HG03457 (cell line): ENCODE measurements around the gene NUP42.

Experiments used
- ATAC-seq: cut with Tn5 transposase; IDR thresholded peaks from one replicate; pipeline ENCODE4 v1.9.1; 2021; ENCODE audit warnings: moderate number of reproducible peaks; ENCODE audit not compliant: unreplicated experiment

Gene NUP42

GRCh38 chr7:23232966-23233365, 51.1 kb downstream of the NUP42 start:
- ATAC-seq, result no peak

DNA sequence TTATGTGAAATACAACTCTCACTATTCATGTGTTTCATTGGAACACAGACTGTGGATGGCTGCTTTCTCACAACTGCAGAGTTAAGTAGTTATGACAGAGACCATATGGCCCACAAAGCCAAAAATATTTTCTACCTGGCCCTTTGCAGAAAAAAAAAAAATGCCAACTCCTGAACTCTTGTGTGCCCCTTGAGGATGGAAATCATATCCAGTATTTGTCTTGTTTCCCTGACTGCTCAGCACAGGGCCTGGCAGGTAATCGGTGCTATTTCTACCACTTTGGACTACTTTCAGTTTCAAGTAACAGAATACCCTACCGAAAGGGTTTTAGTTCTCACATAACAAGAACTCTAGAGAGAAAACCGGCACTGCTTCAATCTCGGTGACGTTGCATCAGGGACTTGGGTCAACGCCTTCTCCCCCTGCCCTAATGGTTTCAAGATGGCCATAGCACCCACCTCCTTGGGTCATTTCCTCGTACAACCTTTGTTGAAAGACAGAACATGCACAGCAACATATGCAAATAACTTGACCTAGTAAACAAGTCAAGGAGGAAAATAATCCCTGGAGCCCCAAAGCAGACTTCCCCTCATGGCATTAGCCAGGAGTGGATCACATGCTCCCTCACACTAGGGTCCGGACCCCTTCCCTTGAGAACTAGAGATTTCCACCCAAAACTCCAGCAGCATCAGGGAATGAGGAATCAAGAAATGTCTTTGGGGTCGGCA, 52.9 kb downstream of the NUP42 start:
- ATAC-seq, result no peak

DNA sequence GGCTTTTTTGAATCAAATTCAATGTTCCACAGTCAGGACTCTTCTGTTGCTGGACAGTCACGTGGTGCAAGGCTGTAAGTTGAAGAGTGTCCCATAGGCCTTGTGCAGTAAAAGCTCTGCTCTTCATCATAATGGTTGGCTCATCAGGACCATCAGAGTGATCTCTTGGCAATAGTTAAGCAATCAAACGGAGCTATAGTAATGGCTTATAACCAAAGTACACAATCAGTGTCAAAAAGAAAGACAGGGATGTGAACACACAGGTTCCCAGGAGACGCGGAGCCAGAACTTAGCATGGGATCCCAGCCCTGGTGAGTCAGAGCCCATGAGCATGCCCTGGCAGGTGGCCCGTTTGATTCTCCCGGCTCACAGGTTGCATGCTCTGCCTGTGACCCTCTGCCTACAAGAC, 54.0 kb downstream of the NUP42 start:
- no peak for ATAC-seq

DNA sequence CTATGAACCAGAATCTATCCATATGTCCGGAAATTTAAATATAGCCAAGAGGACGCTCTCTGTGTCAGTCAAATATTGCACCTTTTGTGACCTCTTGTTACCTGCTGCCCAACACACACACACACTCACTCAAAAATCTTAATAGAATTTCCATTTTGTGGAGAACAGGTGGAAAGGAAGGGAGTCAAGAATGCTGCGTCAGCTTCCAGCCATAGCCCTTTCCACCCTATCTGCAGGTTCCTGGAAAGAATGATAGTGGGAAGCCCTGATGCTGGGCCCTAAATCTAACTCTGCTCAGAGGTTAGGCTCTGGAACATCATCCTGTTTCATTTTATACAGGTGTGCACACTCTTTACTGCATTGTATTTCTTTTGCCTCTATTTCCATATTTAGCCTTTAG, 55.2 kb downstream of the NUP42 start:
- no peak for ATAC-seq

GRCh38 chr7:23238983-23239652, 57.3 kb downstream of the NUP42 start:
- no peak for ATAC-seq

GRCh38 chr7:23239698-23240097, 57.9 kb downstream of the NUP42 start:
- no peak for ATAC-seq

- no peak for ATAC-seq
These were observed 60.5 kb downstream of the NUP42 start for GRCh38 chr7:23242321-23242720.

- no peak for ATAC-seq
These were observed 61.1 kb downstream of the NUP42 start for GRCh38 chr7:23242935-23243334.

GRCh38 chr7:23246555-23246954, 64.7 kb downstream of the NUP42 start, which contains the start of gene GPNMB:
TSS of gene GPNMB (plus strand) at chr7:23246775. CDS start at chr7:23246858, 83 bp downstream.
- no peak for ATAC-seq

DNA sequence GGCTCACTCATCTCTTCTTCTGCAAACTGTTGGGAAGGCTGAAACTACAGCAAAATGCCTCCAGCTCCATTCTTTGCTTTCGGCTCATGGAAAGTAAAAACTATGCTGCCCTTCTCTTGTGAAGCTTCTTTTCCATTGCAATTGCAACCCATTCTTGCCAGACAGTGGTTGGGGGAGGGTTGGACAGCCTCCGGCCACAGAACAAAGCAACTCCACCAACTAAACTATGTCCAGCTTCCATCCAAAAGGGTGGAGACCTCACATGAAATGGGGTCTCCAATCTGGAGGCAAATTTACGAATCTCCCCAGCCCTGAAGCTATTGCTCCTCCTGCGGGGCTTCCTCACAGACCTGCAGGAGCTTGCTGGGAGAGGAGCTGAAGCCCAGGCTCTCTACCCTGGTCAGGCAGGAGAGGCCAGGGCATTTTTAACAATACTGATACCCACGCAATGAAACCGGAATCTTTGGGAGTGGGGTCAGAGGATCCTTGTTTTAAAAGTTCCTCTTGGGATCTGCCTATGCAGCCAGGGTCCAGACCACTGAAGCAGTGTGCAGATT, 65.3 kb downstream of the NUP42 start:
- ATAC-seq, result no peak

DNA sequence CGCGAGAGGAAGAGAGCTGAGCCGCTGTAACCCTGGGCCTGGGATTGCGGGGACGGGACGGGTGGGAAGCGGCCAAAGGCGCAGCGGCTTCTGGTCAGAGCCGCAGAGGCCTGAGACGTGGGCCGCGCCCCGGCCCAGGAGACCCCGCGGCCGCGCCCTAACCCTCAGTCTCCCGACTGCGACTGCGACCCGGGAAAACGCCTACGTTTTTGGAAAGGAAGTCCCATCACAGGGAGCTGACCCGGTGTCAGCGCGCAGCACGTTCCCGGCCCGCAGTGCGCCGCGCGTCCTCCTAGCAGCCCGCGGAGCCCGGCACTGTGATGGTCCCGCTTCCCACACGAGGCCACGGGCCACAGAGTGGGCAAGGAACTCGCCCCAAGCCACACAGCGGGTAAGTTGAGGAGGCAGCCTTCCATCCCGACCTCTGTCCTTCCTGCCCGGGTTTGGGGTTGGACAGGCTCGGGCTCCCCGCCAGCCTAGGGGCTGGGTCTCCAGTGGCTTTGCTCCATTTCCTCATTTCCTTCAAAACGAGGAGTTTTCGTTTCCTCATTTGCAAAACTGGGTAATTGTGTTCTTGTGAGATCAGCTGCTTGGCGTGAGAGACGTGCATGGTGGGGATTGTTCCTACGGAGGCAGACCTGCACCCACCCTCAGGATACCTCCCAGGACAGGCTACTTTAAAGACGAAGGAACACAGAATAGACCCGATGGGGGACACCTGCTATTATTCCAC, 65.9 kb downstream of the NUP42 start:
- no peak for ATAC-seq

GRCh38 chr7:23249486-23249885, 67.6 kb downstream of the NUP42 start:
- no peak for ATAC-seq
